ENCODE measurements around the gene ZCCHC4. TPM values are rescaled to one million over a fixed set of nuclear protein-coding genes. Genes with fewer than 3 reads are reported as not detected.

The ZCCHC4 gene
- total RNA-seq, 4 donors from 2014 or later, result 5.6 to 13.9 (median 10.0) TPM

- no peak for DNase-seq
- WGBS, 2 donors, result 71 to 75% methylated on average over 2 of the region's 2 CpGs
Observed at GRCh38 chr4:25308306-25308705, 4.3 kb upstream of the ZCCHC4 start.

DNA sequence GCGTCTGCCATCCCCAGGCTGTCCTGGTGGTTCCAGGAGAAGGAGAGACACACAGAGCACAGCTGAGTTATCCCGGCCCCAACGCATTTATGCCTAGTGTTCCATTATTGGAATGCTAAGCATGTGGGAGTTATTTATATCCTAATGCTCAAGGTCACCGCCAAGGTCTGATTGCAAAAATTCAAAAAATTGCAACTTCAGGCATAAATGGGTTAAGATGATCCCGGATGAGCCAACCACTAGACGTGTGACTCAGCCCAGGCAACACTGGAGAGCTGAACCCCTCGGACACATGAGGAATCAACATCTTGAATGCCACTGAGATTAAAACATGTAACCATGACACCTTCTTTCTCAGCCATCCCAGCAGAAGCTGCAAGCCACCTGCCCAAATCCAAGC, 3.8 kb upstream of the ZCCHC4 start:
- Histone ChIP-seq H3K36me3 (no peaks in the 10 kb centered on the region), H3K9me3 (no peaks in the 10 kb centered on the region), H3K4me1 (peaks cover 0 to 22% (median 6%) of the 10 kb centered on the region in 3 donors), H3K27ac (no peak overlapping the region), H3K4me3 (no peak overlapping the region), H3K27me3 (peaks cover 0 to 9% (median 0%) of the 10 kb centered on the region in 4 donors)
- no peak for DNase-seq
- 63 to 77% methylated on average over 5 to 7 of the region's 7 CpGs for WGBS, 2 donors
- TF ChIP-seq, protein P1, sequence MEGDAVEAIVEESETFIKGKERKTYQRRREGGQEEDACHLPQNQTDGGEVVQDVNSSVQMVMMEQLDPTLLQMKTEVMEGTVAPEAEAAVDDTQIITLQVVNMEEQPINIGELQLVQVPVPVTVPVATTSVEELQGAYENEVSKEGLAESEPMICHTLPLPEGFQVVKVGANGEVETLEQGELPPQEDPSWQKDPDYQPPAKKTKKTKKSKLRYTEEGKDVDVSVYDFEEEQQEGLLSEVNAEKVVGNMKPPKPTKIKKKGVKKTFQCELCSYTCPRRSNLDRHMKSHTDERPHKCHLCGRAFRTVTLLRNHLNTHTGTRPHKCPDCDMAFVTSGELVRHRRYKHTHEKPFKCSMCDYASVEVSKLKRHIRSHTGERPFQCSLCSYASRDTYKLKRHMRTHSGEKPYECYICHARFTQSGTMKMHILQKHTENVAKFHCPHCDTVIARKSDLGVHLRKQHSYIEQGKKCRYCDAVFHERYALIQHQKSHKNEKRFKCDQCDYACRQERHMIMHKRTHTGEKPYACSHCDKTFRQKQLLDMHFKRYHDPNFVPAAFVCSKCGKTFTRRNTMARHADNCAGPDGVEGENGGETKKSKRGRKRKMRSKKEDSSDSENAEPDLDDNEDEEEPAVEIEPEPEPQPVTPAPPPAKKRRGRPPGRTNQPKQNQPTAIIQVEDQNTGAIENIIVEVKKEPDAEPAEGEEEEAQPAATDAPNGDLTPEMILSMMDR (IDR thresholded peaks at IDR 0.05), result no peak
- no peak for TF ChIP-seq POLR2A (IDR thresholded peaks at IDR 0.05)
- intact Hi-C loops (cut with DNase I), result no loop called here

More at GRCh38 chr4:25308306-25308705, 4.3 kb upstream of the ZCCHC4 start:
- peaks cover 0 to 9% (median 0%) of the 10 kb centered on the region in 4 donors for H3K27me3 ChIP-seq
- no peak for TF ChIP-seq POLR2A (IDR thresholded peaks at IDR 0.05)
- no peaks in the 10 kb centered on the region for H3K36me3 ChIP-seq
- H3K27ac ChIP-seq, result no peak overlapping the region
- intact Hi-C loops (cut with DNase I), result no loop called here
- H3K4me3 ChIP-seq, result no peak overlapping the region
- peaks cover 0 to 17% (median 2%) of the 10 kb centered on the region in 3 donors for H3K4me1 ChIP-seq
- no peaks in the 10 kb centered on the region for H3K9me3 ChIP-seq

DNA sequence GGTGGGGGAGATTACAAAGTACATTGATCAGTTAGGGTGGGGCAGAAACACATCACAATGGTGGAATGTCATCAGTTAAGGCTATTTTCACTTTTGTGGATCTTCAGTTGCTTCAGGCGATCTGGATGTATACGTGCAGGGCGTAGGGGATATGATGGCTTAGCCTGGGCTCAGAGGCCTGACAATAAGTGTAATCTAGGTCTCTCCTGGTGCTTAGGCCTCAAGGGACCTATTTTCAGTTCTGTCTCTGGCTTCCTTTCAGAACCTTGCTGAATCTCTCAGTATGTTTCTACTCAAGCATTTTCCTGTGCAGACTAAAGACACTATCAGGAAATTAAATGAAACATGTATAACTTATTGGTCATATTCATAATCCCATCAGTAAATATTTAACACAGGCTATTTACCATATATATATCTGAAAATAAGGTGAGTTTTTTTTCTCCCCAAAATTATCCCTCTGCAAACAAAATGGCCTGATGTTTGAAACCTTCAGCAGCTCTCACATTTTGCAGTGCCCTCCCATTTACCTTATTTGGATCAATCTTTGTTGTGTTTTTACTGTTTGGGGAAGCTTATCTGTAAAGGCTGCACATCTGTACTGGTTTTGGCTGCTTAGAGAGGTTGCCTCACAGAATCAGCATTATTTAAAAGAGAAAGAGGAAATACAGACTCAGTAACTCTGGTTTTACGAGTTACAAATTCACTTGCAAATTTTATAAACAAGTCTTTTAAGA, 2.3 kb upstream of the ZCCHC4 start:
- no peak for DNase-seq
- H3K4me3 ChIP-seq, result no peak overlapping the region
- H3K9me3 ChIP-seq, result no peaks in the 10 kb centered on the region
- H3K4me1 ChIP-seq, result peaks cover 0 to 23% (median 6%) of the 10 kb centered on the region in 3 donors
- peak overlapping the region in 1 of 4 donors; percentile 34 for H3K27ac ChIP-seq
- intact Hi-C loops (cut with DNase I), result no loop called here
- WGBS, 2 donors, result 58 to 76% methylated on average over 4 of the region's 4 CpGs
- TF ChIP-seq, protein P1 (IDR thresholded peaks at IDR 0.05), result no peak
- no peak for TF ChIP-seq POLR2A (IDR thresholded peaks at IDR 0.05)
- peaks cover 0 to 9% (median 0%) of the 10 kb centered on the region in 4 donors for H3K27me3 ChIP-seq
- H3K36me3 ChIP-seq, result peaks cover 0 to 9% (median 0%) of the 10 kb centered on the region in 3 donors

- Histone ChIP-seq H3K36me3 (peaks cover 0 to 15% (median under 1%) of the 10 kb centered on the region in 3 donors), H3K27ac (peak overlapping the region in 1 of 4 donors; percentile 34), H3K4me1 (peaks cover 0 to 23% (median 6%) of the 10 kb centered on the region in 3 donors), H3K4me3 (no peak overlapping the region), H3K27me3 (peaks cover 0 to 9% (median 0%) of the 10 kb centered on the region in 4 donors), H3K9me3 (no peaks in the 10 kb centered on the region)
- no peak for TF ChIP-seq POLR2A (IDR thresholded peaks at IDR 0.05)
- TF ChIP-seq, protein P1 (IDR thresholded peaks at IDR 0.05), result no peak
- no peak for DNase-seq
- intact Hi-C loops (cut with DNase I), result no loop called here
- 57 to 90% methylated on average over 1 of the region's 1 CpG for WGBS, 2 donors
Observed at GRCh38 chr4:25310803-25311166, 1.8 kb upstream of the ZCCHC4 start.

GRCh38 chr4:25313201-25313895, 774 bp downstream of the ZCCHC4 start:
- H3K9me3 ChIP-seq, result no peaks in the 10 kb centered on the region
- peak overlapping the region in 3 of 4 donors; percentile 84 to 91 (median 89) for H3K27ac ChIP-seq
- peaks cover 0 to 27% (median 8%) of the 10 kb centered on the region in 3 donors for H3K36me3 ChIP-seq
- H3K27me3 ChIP-seq, result peaks cover 0 to 2% (median 0%) of the 10 kb centered on the region in 4 donors
- peaks cover 0 to 23% (median 6%) of the 10 kb centered on the region in 3 donors for H3K4me1 ChIP-seq
- H3K4me3 ChIP-seq, result peak overlapping the region; percentile 64 to 87 (median 74)
- TF ChIP-seq POLR2A (IDR thresholded peaks at IDR 0.05), result no peak
- TF ChIP-seq, protein P1 (IDR thresholded peaks at IDR 0.05), result no peak
- WGBS, 2 donors, result 21 to 22% methylated on average over 23 of the region's 23 CpGs
- DNase-seq, result no peak
- intact Hi-C loops (cut with DNase I), result no loop called here

All from esophagus squamous epithelium (tissue), 5 donors.